SIG-M5 (cell line): ENCODE results near the gene BAIAP3.

Source experiments
- DNase-seq: peaks from one replicate; lab custom pipeline; 2025; lab: John Stamatoyannopoulos, UW

The BAIAP3 gene

GRCh38 chr16:1371054-1371978 lies 37.9 kb downstream of the BAIAP3 start:
- DNase-seq: no peak

GRCh38 chr16:1372292-1372950 lies 39.0 kb downstream of the BAIAP3 start:
- no peak for DNase-seq

- DNase-seq: no peak
These were observed 41.2 kb downstream of the BAIAP3 start for GRCh38 chr16:1374418-1375297.

GRCh38 chr16:1375298-1375640 lies 41.8 kb downstream of the BAIAP3 start:
- no peak for DNase-seq

- DNase-seq: no peak
These were observed 42.4 kb downstream of the BAIAP3 start for GRCh38 chr16:1375741-1376410.

- no peak for DNase-seq
These were observed 44.1 kb downstream of the BAIAP3 start for GRCh38 chr16:1377406-1378010.

GRCh38 chr16:1378087-1378803 lies 44.8 kb downstream of the BAIAP3 start:
- DNase-seq: no peak

GRCh38 chr16:1378804-1379303 lies 45.4 kb downstream of the BAIAP3 start:
- no peak for DNase-seq

GRCh38 chr16:1379304-1380076 lies 46.0 kb downstream of the BAIAP3 start:
- DNase-seq: no peak

- DNase-seq: no peak
These were observed 46.8 kb downstream of the BAIAP3 start for GRCh38 chr16:1380195-1380594.

GRCh38 chr16:1381612-1382406 lies 48.4 kb downstream of the BAIAP3 start:
- no peak for DNase-seq

- DNase-seq: no peak
These were observed 50.1 kb downstream of the BAIAP3 start for GRCh38 chr16:1383556-1383955.

- no peak for DNase-seq
These were observed 51.8 kb downstream of the BAIAP3 start for GRCh38 chr16:1385232-1385631.

- no peak for DNase-seq
These were observed 53.9 kb downstream of the BAIAP3 start for GRCh38 chr16:1387331-1387730.

- no peak for DNase-seq
These were observed 56.3 kb downstream of the BAIAP3 start for GRCh38 chr16:1389762-1390161.

- DNase-seq: no peak
These were observed 56.9 kb downstream of the BAIAP3 start for GRCh38 chr16:1390239-1390779.

GRCh38 chr16:1392826-1393225 lies 59.4 kb downstream of the BAIAP3 start:
- no peak for DNase-seq

- DNase-seq: no peak
These were observed 60.2 kb downstream of the BAIAP3 start for GRCh38 chr16:1393613-1394176.
